SK-N-SH treated with all-trans-retinoic acid at 6 μM for 48 hours (cell line): ENCODE measurements around the gene PARD3.

Source experiments
- ATAC-seq: fragments of 200-7000 bp; cut with Tn5 transposase; 3 replicates; pipeline ENCODE4 v1.9.1; 2020; ENCODE audit warnings: mild to moderate bottlenecking, moderate library complexity
- BACH2 ChIP-seq: fragments of 250-450 bp; sonication (Bioruptor Pico); IDR thresholded peaks from 2 replicates; pipeline ENCODE4 v1.9.0; 2021; ENCODE audit warnings: mild to moderate bottlenecking, borderline replicate concordance
- CREB5 ChIP-seq: fragments of 250-450 bp; sonication (Bioruptor Pico); IDR thresholded peaks from 2 replicates; pipeline ENCODE4 v1.5.1; 2020; ENCODE audit warnings: low read depth, mild to moderate bottlenecking, moderate library complexity
- CSDC2 ChIP-seq: fragments of 250-450 bp; sonication (Bioruptor Pico); IDR thresholded peaks from 2 replicates; pipeline ENCODE4 v1.5.0; 2020; ENCODE audit warnings: mild to moderate bottlenecking, moderate library complexity
- CSRNP3 ChIP-seq: fragments of 250-450 bp; sonication (Bioruptor Pico); IDR thresholded peaks from 2 replicates; pipeline ENCODE4 v1.5.1; 2021; ENCODE audit warnings: mild to moderate bottlenecking, moderate library complexity
- ESRRG ChIP-seq: fragments of 250-450 bp; sonication (Bioruptor Pico); IDR thresholded peaks from 2 replicates; pipeline ENCODE4 v1.6.1; 2021; ENCODE audit warnings: mild to moderate bottlenecking
- GLIS3 ChIP-seq: fragments of 250-450 bp; sonication (Bioruptor Pico); IDR thresholded peaks from 2 replicates; pipeline ENCODE4 v1.5.0; 2020; ENCODE audit warnings: mild to moderate bottlenecking, moderate library complexity
- OSR1 ChIP-seq: fragments of 250-450 bp; sonication (Bioruptor Pico); IDR thresholded peaks from 2 replicates; pipeline ENCODE4 v1.8.0; 2022; ENCODE audit warnings: moderate library complexity, mild to moderate bottlenecking, inconsistent platforms
- RARB ChIP-seq: fragments of 250-450 bp; sonication (Bioruptor Pico); IDR thresholded peaks from 2 replicates; pipeline ENCODE4 v1.8.0; 2021; ENCODE audit warnings: mild to moderate bottlenecking, moderate library complexity
- TCF4 ChIP-seq: fragments of 250-450 bp; sonication (Bioruptor Pico); IDR thresholded peaks from 2 replicates; pipeline ENCODE4 v1.8.0; 2021; ENCODE audit warnings: mild to moderate bottlenecking, moderate library complexity, borderline replicate concordance
- TOX ChIP-seq: fragments of 250-450 bp; sonication (Bioruptor Pico); IDR thresholded peaks from 2 replicates; pipeline ENCODE4 v1.8.0; 2021; ENCODE audit warnings: mild to moderate bottlenecking, moderate library complexity, borderline replicate concordance
- TSHZ2 ChIP-seq: fragments of 250-450 bp; sonication (Bioruptor Pico); IDR thresholded peaks from 2 replicates; pipeline ENCODE4 v1.5.0; 2020; ENCODE audit warnings: mild to moderate bottlenecking, moderate library complexity
- ZFP3 ChIP-seq: fragments of 250-450 bp; sonication (Bioruptor Pico); IDR thresholded peaks from 2 replicates; pipeline ENCODE4 v1.5.0; 2020; ENCODE audit warnings: mild to moderate bottlenecking, moderate library complexity
- ZFP30 ChIP-seq: fragments of 450-650 bp; formaldehyde crosslinking; IDR thresholded peaks from 2 replicates; pipeline ENCODE4 v1.5.0; 2022; ENCODE audit warnings: mild to moderate bottlenecking, moderate library complexity
- ZNF565 ChIP-seq: fragments of 450-650 bp; formaldehyde crosslinking; conservative IDR thresholded peaks from 2 replicates; pipeline ENCODE4 v1.5.0; 2020; ENCODE audit warnings: low read depth, mild to moderate bottlenecking, moderate library complexity
- ZNF70 ChIP-seq: fragments of 450-650 bp; formaldehyde crosslinking; IDR thresholded peaks from 2 replicates; pipeline ENCODE4 v1.5.0; 2020; ENCODE audit warnings: mild to moderate bottlenecking, moderate library complexity
- ZNF8 ChIP-seq: fragments of 450-650 bp; formaldehyde crosslinking; IDR thresholded peaks from 2 replicates; pipeline ENCODE4 v1.5.0; 2020; ENCODE audit warnings: mild to moderate bottlenecking, moderate library complexity
- TF ChIP-seq, protein P1 (sequence below): fragments of 250-450 bp; sonication (Bioruptor Pico); IDR thresholded peaks from 2 replicates; pipeline ENCODE4 v1.8.0; 2020; ENCODE audit warnings: mild to moderate bottlenecking, moderate library complexity, borderline replicate concordance
- TF ChIP-seq, protein P2 (sequence below): fragments of 250-450 bp; sonication (Bioruptor Pico); IDR thresholded peaks from 2 replicates; pipeline ENCODE4 v1.8.0; 2021; ENCODE audit warnings: low read depth, mild to moderate bottlenecking, moderate library complexity, borderline replicate concordance

Gene PARD3

DNA sequence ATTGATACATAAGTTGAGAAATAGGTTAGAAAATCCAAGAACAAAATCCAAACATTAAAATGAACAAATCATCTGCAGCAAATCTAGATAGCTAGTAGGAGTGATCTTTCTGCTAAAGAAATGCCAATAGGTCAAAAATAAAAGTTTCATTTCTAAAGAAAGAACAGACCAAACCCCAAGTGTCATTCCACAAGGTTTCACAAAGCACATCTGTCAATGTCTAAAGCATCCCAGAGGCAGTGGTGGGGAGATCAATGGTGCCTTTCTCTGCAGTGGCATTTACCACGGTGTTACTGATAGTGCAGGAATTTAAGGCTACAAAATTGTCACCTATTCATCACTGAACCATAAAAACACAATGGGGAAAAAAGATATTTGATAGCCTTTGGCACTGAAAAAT lies 147.9 kb downstream of the PARD3 start:
- ATAC-seq = no peak
- no peak for TF ChIP-seq RARB (CRISPR knock-in tag)
- no peak for TF ChIP-seq ZNF565 (CRISPR knock-in tag)
- TF ChIP-seq TOX (CRISPR knock-in tag) = no peak
- TF ChIP-seq TCF4 (CRISPR knock-in tag) = no peak
- TF ChIP-seq ZFP3 (CRISPR knock-in tag) = no peak
- TF ChIP-seq ZFP30 (CRISPR knock-in tag) = no peak
- no peak for TF ChIP-seq GLIS3 (CRISPR knock-in tag)
- TF ChIP-seq ZNF8 = no peak
- TF ChIP-seq, protein P1, sequence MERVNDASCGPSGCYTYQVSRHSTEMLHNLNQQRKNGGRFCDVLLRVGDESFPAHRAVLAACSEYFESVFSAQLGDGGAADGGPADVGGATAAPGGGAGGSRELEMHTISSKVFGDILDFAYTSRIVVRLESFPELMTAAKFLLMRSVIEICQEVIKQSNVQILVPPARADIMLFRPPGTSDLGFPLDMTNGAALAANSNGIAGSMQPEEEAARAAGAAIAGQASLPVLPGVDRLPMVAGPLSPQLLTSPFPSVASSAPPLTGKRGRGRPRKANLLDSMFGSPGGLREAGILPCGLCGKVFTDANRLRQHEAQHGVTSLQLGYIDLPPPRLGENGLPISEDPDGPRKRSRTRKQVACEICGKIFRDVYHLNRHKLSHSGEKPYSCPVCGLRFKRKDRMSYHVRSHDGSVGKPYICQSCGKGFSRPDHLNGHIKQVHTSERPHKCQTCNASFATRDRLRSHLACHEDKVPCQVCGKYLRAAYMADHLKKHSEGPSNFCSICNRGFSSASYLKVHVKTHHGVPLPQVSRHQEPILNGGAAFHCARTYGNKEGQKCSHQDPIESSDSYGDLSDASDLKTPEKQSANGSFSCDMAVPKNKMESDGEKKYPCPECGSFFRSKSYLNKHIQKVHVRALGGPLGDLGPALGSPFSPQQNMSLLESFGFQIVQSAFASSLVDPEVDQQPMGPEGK (CRISPR knock-in tag) = no peak
- TF ChIP-seq ZNF70 (CRISPR knock-in tag) = no peak
- no peak for TF ChIP-seq ESRRG (CRISPR knock-in tag)
- TF ChIP-seq, protein P2, sequence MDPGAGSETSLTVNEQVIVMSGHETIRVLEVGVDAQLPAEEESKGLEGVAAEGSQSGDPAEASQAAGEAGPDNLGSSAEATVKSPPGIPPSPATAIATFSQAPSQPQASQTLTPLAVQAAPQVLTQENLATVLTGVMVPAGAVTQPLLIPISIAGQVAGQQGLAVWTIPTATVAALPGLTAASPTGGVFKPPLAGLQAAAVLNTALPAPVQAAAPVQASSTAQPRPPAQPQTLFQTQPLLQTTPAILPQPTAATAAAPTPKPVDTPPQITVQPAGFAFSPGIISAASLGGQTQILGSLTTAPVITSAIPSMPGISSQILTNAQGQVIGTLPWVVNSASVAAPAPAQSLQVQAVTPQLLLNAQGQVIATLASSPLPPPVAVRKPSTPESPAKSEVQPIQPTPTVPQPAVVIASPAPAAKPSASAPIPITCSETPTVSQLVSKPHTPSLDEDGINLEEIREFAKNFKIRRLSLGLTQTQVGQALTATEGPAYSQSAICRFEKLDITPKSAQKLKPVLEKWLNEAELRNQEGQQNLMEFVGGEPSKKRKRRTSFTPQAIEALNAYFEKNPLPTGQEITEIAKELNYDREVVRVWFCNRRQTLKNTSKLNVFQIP = no peak
- TF ChIP-seq CREB5 = no peak
- TF ChIP-seq CSDC2 (CRISPR knock-in tag) = no peak
- TF ChIP-seq BACH2 (CRISPR knock-in tag) = no peak
- no peak for TF ChIP-seq CSRNP3 (CRISPR knock-in tag)

DNA sequence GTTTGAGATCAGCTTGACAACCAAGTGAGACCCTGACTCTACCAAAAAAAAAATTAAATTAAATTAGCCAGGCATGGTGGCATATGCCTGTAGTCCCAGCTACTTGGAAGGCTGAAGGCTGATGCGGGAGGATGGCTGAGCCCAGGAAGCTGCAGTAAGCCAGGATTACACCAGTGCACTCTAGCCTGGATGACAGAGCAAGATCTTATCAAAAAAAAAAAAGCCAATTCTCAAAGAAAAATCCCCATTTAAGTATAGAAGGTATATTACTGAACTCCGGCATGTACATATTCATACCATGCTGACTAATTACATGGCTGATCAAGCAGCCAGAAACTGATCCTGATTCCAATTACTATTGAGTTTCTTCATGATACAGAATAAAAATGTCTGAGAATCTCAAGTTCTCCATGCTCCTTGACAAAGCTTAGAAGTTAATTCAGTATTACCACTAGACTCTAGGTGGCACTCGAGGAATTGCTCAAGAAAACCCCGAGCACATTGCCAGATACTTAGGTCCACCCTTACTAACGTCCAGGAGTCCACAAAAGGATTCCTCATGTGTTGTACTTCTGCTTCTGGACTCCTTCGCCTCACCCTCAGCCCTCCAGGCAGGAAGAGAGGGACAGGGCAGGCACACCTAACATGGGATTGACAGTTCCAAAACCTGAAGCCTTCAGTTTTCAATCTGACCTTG lies 148.9 kb downstream of the PARD3 start:
- TF ChIP-seq OSR1 (CRISPR knock-in tag) = no peak
- TF ChIP-seq, protein P1 (CRISPR knock-in tag) = no peak
- TF ChIP-seq ZNF70 (CRISPR knock-in tag) = no peak
- no peak for TF ChIP-seq GLIS3 (CRISPR knock-in tag)
- no peak for TF ChIP-seq CREB5
- TF ChIP-seq RARB (CRISPR knock-in tag) = no peak
- no peak for TF ChIP-seq CSRNP3 (CRISPR knock-in tag)
- no peak for TF ChIP-seq ZFP30 (CRISPR knock-in tag)
- TF ChIP-seq TSHZ2 (CRISPR knock-in tag) = no peak
- TF ChIP-seq ZNF565 (CRISPR knock-in tag) = no peak
- TF ChIP-seq ESRRG (CRISPR knock-in tag) = no peak
- peak; percentile 96 for ATAC-seq
